HG03135 (cell line): ENCODE measurements around the gene AJUBA.
"Not testable (repeated sequence)": the region's sequence is repeated elsewhere in the genome, so short reads cannot be mapped to it uniquely, and the experiment has no call there.

ENCODE experiments used
- ATAC-seq: cut with Tn5 transposase; IDR thresholded peaks from one replicate; pipeline ENCODE4 v1.9.1; 2021; ENCODE audit warnings: mild to moderate bottlenecking, moderate library complexity; ENCODE audit not compliant: unreplicated experiment

The AJUBA gene

DNA sequence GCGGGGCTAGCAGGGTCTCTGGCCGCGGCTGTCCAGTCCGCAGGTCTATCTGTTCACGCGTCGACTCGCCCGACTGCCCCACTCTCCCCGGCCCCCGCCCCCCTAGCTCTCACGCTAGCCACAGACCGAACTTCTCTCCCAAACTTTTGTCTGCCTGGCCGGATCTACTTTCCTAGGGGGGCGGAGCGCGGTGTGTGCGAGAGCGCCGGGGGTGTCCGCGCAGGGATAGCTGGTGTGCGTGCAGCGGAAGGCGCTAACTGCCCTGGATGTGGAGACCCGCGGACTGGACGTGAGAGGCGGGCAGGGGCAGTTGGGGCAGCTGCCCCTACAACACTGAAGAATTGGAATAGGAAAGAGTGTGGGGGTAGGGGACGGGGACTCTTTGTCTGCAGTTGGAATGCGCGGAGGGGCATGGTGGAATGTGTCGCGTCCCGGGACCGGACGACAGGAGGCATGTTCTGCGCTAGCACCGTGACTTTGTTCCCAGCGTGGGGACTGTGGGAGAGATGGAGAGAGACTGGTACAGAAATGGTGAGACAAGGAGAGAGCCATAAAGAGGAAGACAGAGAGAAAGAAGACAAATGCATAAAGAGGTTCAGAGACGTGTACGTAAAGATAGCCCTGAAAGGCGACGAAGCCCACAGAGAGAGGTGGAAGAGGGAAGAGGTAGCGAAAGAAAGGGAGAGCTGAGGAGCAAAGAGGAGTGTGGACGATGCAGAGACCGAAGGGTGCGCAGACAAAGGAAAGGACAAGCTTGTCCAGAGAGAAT is at the start of gene AJUBA:
Gene AJUBA (minus strand): TSS at position 75 of the 769 bp plus-strand sequence. CDS start 285 bp downstream, outside the sequence.
- no peak for ATAC-seq

DNA sequence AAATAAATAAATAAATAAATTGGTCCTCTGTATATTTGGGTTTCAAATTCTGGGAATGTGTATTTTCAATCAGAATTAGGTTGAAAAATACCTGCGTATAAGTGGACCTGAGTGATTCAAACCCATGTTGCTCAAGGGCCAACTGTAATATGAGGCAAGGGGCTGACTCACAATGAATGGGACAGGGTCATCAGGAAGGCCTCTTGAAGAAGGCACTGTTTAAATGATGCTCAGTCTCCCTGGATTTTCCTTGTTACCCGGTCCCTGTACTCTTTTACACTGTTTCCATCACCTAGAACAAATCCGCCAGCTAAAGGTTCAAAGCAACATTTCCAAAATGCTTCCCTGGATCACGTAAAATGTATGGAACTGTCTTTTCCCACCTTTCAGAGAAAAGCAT is 48.6 kb upstream of the AJUBA start:
- ATAC-seq = no peak

DNA sequence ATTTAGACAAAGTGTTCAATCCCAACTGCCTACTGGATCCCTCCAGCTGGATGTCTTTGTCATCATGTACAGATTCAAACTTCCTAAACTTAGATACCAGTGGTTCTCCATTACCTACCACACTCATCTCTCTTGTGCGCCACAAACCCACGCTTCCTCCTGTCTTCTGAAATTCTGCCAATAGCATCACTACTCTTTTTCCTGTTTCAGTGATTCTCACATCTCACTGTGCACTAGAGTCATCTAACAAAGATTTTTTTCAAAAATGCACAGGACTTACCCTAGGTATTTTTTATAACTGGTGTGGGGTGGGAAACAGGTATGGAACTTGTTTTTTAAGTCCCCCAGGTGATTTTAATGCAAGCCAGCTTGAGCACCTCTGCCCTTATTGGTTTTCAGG is 46.4 kb upstream of the AJUBA start:
- no peak for ATAC-seq

DNA sequence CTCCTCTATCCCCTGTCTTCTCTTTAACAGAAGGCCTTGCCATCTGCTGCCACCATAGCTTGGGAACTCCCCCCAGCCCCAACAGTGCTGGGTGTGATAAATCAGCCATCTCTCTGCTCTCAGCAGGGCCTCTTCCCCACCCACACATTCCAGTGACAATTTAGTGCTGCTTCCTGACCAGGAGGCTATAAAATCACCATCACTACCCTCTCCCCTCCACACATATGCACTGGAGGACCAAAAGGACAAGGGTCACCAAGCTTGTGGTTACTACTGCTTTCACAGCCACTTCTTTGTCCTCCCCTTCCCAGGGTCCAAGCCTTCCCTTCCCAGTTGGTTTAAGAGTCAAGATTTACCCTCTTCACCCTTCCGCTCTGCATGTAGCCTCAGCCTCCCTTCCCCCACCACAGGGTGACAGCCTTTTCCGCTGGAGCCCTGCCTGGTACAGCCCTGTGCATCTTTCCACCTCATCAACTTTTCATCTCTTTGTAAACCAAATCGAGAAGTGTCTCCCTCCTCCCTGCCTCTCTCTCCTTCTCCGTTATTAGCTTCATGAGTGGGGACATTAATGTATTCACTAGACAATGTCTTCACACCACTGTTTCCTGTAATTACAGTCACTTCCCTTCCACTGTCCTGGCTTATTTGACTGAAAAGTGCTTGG is 42.9 kb upstream of the AJUBA start:
- no peak for ATAC-seq

DNA sequence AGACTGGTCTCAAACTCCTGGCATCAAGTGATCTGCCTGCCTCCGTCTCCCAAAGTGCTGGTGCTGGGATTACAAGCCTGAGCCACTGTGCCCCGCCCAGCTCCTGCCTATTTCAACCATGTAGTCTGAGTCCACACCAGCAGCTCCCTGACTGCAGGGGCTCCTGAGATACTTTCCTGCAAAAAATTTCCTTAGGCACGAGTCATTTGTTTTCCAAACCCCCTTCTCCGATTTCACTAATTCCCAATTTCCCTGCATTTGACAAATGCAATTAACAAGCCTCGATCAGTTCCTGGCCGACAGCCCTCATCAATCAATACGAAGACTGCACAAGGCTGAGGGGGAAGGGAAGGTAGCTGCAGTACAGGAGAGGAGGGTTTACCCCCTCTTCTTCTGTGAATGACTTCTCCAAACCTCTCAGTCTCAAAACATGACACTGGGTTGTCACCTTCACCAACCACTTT is 42.3 kb upstream of the AJUBA start:
- ATAC-seq = no peak

DNA sequence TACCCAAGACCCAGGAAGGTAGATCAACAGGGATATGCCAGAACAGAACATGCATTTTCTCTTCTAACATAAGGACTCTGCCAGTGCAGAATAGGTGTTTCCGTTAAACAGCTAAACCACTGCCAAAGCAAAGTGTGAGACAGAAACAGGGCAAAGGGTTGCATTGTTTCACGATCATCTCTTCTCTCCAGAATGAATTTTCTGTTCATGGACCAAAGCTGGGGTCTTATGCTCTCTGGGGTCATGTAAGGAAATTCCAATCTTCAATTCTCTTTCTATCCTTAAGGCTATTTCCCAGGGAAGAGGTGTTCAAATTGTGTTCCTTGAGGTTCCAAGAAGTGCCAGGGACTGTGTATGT is 41.4 kb upstream of the AJUBA start:
- no peak for ATAC-seq

DNA sequence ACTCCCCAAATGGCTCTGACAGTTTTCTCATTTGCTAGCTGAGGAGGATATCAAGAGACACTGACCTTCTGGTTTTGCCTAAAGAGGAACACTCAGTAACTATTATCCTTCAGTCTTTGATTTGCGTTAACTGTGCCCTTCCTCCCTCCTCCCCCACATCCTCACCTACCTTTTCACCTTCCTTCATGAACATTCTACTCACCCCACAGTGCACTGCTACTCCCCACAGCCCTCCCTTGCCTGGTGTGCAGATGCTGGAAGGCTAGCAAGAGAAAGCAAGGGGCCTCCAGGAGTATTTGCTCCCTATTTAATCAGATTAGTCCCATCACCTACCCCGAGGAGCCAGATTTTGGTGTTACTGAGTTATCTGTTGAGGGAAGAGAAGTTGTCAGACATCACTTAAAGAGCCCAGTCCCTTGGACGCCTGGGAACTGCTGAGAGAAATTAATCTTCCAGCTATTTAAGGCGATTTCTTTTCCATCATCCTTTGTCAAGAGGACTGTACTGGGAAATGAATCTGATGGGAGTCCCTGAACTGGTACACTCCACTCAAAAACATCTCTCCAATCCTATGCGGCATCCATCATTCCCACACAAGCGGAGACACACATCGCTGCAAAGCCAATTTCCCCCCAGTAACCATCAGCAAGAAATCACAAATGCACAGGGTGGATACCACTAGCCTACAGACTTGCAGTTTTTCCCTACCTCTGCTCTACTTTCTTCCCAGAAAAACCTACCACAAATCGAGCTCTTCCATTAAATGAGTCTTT is 40.9 kb upstream of the AJUBA start:
- no peak for ATAC-seq

DNA sequence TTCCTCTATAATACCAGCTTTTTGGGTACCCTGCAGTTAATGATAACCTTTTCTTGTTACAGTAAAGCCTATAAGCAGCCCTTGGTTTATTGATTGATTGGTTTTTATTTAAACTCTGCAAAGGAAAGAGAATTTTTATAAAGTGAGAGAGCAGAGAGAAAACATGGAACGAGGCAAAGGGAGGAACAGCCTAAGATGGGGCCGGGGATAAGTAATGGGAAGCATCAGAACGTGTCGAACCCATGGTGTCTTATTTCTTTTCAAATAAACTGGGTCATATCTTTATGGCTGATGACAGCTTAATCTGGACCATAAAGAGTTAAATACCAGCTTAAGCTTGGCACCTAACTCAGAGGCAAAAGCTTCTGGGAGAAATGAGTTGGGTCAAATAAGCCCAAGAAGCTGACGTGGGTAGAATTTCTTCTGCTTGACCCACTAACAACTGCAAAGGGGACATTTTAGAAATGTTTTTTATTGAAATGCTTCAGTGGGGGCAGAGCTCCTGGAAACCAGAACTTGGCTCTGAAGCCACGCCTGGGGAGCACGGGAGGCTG is 39.6 kb upstream of the AJUBA start:
- ATAC-seq = no peak

DNA sequence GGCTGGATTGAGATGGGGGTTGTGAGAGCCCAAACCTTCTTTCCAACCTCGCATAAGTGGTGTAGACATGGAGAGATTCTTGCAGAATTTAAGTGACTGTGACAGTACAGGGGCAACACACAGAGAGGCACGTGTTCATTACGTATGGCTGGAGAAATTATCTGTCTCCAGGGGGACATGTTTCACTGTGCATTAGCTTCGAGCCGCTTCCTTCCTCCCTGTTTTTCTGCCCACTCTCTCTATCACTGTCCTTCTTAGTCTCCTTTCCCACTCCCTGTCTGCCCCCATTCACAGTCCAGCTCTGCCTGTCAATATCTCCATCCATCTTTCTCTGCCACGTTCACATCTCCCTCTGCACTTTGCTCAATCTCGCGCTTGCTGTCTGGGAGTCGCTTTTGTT is 39.1 kb upstream of the AJUBA start:
- ATAC-seq = no peak

DNA sequence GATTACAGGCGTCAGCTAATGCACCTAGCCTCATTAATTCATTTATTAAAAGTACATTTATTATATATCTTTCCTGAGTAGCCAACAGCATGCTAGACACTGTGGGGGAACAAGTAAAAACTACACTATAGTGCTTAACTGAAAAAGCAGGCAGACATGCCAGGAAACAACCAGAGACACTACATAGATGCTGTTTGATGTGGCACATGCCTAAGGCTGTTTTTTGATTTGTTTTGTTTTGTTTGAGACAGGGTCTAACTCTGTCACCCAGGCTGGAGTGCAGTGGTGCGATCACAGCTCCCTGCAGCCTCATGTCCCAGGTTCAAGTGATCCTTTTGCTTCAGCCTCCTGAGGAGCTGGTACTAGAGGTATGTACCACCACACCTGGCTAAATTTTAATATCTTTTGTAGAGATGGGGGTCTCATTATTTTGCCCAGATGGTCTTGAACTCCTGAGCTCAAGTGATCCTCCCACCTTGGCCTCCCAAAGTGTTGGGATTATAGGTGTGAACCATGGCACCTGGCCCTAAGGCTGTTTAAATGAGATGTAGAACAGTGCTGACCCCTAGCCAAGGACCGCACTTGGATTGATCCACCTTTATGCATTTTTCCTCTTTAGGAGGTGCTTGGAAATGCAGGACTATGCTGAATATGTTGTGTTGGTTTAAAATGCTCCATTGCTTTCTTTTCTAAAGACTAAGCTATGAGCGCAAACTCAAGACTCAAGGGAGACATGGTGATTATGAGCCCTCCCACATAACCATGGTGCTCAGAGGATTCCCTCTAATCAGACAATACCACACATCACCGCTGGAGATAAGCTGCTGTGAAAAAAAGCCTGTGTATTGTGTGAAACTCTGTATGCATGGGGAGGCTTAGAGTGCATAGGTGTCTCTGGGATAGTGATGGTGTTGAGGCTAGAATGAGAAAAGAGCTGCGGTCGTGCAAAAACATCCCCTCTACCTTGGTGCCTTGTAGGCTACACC is 38.1 kb upstream of the AJUBA start:
- no peak for ATAC-seq

DNA sequence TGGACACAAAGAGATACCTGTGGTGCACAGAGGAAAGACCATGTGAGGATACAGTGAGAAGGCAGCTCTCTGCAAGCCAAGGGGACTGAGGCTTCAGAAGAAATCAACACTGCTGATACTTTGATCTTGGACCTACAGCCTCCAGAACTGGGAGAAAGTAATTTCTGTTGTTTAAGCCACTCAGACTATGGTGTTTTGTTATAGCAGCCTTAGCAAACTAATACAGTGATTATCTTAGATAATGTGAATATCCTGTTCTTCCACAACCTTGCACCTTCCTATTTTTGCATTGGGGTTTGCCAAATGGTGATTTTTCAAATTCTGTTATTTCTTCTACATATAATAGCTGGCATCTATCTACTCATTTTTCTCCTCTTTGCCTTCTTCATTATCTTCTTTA is 35.8 kb upstream of the AJUBA start:
- no peak for ATAC-seq

DNA sequence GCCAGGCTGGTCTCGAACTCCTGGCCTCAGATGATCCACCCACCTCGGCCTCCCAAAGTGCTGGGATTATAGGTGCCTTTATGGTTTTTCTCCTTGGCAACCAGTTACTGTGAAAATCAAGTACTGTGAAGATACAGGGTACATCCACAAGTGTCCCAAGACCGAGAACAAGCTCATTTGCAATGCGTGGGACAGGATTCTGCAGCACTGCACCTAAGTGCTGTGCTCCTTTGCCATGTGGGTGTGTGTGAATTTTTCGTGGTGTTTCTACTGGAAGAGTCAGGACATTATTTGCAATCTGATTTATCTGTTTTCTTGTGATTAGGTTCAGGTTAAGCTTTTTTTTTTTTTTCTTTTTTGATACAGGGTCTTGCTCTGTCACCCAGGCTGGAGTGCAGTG is 34.7 kb upstream of the AJUBA start:
- ATAC-seq = no peak

DNA sequence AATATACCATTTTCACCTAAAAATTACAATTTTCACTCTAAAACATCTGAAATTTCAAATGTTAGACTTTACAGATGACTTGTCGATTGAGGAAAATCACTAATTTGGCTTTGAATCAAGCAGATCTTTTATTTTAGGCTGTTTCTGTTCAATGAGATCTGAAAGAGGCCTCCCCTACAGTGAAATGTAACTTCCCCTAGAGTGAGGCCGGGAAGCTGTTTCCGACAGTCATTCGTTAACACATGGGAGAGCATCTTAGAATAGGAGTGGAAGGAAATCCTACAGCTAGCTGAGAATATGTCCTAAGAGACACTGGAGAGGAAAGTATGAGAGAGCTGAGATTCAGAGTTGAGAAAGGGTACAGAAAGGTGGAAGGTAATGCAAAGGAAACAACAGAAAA is 33.3 kb upstream of the AJUBA start:
- no peak for ATAC-seq

DNA sequence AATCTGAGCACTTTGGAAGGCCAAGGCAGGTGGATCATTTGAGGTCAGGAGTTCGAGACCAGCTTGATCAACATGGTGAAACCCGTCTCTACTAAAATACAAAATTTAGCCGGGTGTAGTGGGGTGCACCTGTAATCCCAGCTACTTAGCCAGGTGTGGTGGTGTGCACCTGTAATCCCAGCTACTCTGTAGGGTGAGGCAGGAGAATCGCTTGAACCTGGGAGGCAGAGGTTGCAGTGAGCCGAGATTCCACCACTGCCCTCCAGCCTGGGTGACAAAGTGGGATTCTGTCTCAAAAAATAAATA is 31.4 kb upstream of the AJUBA start:
- not testable (repeated sequence) for ATAC-seq

DNA sequence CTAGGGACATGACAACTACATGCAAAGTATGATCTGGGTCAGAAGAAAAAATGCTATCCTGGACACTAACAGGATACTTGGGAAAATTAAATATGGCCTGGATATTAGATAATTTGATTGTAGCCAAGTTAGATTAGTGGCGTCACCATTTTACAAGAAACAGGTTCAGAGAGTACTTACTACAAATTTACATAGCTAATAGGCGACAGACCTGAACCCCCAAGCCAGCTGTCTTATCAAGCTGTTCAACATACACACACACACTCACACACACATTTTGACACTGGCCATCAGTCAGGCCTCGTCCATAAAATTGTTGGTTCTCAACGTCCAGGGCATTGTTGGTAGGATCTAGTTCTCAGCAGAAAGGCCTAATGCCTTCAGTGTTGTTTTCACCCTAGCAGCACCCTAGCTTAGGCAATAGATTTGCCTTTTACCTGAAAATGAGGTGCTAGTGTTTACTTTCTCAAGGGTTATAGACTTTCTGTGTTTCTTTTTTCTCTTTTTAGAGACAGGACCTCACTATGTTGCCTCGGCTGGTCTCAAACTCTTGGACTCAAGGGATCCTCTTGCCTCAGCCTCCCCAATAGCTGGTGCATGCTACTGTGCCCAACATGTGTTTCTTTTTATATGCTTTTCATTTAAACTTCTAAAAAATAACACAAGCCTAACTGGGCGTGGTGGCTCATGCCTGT is 30.9 kb upstream of the AJUBA start:
- no peak for ATAC-seq

DNA sequence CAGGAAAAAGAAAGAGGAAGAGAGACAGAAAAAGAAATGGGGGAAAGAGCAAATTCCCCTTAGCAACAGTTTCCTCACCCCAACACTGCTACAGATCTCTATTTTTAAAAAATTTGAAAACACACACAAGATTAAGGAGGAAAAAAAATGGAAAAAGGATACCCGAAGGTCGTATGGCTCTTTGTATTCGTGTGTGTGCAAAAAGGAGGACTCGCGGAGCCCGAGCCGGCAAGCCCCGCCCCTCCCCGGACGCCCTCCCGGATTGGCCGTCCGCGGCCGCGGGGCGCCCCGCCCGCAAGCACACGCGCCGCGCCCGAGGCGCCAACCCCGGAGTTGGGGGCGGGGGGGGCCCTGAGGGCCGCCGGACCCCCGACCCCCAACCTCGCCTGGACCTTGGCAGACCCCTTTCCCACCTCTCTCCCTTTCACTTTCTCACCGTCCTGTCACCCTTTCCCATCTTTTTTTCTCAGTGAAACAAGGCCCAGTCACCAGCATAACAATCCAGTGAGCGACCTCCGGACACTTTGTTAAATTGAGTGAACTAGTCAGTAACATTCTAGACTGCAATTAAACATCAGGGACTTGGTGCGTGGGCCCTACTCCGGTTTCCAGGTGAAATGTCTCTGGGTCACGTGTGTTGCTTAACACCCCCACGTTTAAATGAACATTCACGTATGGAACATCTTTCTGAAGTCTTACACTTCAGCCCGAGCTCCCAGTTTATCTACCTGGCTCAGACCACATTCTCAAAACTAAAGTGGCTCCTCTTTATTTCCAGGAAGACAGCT is 27.8 kb upstream of the AJUBA start, which contains the start of gene C14orf93:
Gene C14orf93 (minus strand): TSS at position 205 of the 788 bp plus-strand sequence. CDS start 11,120 bp downstream, outside the sequence.
- no peak for ATAC-seq

DNA sequence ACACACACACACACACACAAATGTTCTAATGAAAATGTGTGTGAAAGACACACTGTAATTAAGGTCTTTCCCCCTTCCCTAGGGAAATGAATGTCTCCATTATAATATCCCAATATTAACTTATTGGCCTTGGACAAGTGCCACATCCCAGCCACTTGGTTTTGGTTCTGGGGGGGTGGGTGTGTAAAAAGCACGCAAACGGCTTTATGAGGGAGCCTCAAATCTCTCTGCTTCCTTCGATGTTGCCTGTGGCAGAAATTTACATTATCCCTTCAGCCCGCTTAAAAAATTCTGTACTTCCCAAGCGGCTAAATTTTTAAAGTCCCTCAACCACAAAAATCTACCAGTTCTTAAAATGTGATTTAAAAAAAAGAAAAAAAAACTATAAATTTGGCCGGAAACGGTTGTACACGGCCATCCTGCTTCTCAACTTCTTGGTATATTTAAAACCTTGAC is 27.2 kb upstream of the AJUBA start:
- no peak for ATAC-seq

DNA sequence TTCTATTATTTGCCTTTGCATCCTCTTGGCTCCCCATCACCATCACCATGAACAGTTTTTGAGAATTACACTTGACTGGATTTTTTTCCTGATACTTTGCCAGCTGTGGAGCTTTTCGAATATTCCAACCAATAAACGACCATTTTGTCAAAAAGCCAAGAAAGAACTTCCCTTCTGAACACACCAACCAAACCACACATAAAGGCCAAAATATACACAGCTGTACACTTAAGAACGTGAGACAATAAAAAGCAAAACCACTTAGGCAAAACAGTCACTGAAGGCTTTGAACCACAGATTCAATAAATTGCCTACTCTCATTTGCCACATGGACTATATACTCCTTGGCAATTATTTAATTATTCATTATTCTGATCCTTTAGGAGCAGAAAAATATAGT is 26.5 kb upstream of the AJUBA start:
- no peak for ATAC-seq
